HG03439 (cell line): ENCODE results near the gene NME2.
A peak's percentile ranks its signal among the peaks of the same experiment; 100 is the strongest.
"Not testable (repeated sequence)": the region's sequence is repeated elsewhere in the genome, so short reads cannot be mapped to it uniquely, and the experiment has no call there.

Source experiments
- ATAC-seq: cut with Tn5 transposase; IDR thresholded peaks from one replicate; pipeline ENCODE4 v1.9.1; 2021; ENCODE audit warnings: mild to moderate bottlenecking, moderate library complexity; ENCODE audit not compliant: unreplicated experiment

Gene NME2

GRCh38 chr17:51152766-51153209, 13.4 kb upstream of the NME2 start:
- no peak for ATAC-seq

- ATAC-seq, result peak; percentile 93
These were observed 12.8 kb upstream of the NME2 start, which contains the start of gene NME1 for GRCh38 chr17:51153210-51154072. Gene NME1 (plus strand): TSS chr17:51153559. CDS start chr17:51155655, 2,096 bp downstream.

GRCh38 chr17:51154176-51154575, 12.0 kb upstream of the NME2 start:
- no peak for ATAC-seq

GRCh38 chr17:51155416-51155815, 10.8 kb upstream of the NME2 start:
- ATAC-seq, result no peak

- no peak for ATAC-seq
These were observed 6.6 kb upstream of the NME2 start for GRCh38 chr17:51159604-51160003.

GRCh38 chr17:51161541-51161940, 4.7 kb upstream of the NME2 start:
- ATAC-seq, result no peak

- ATAC-seq, result no peak
These were observed 1.1 kb upstream of the NME2 start for GRCh38 chr17:51164911-51165679.

- ATAC-seq, result no peak
These were observed 472 bp upstream of the NME2 start for GRCh38 chr17:51165680-51166197.

GRCh38 chr17:51166987-51167931, 1.0 kb downstream of the NME2 start:
- peak; percentile 52 for ATAC-seq

GRCh38 chr17:51169340-51169739, 3.1 kb downstream of the NME2 start:
- ATAC-seq, result no peak

- no peak for ATAC-seq
These were observed 4.5 kb downstream of the NME2 start for GRCh38 chr17:51170736-51171135.

- ATAC-seq, result not testable (repeated sequence)
These were observed 5.8 kb downstream of the NME2 start for GRCh38 chr17:51172030-51172429.

GRCh38 chr17:51180486-51180885, 14.3 kb downstream of the NME2 start:
- no peak for ATAC-seq

GRCh38 chr17:51184124-51184523, 17.9 kb downstream of the NME2 start:
- no peak for ATAC-seq

- no peak for ATAC-seq
These were observed 19.6 kb downstream of the NME2 start for GRCh38 chr17:51185763-51186332.

- no peak for ATAC-seq
These were observed 22.1 kb downstream of the NME2 start for GRCh38 chr17:51188271-51188833.

GRCh38 chr17:51189162-51189561, 23.0 kb downstream of the NME2 start:
- ATAC-seq, result no peak

- no peak for ATAC-seq
These were observed 23.4 kb downstream of the NME2 start for GRCh38 chr17:51189628-51190027.

- no peak for ATAC-seq
These were observed 25.7 kb downstream of the NME2 start for GRCh38 chr17:51191895-51192294.

- ATAC-seq, result no peak
These were observed 31.5 kb downstream of the NME2 start for GRCh38 chr17:51197754-51198153.
